Right atrium auricular region (tissue), 2 donors: Measurements from ENCODE around the gene SLC11A2. TPM values are rescaled to one million over a fixed set of nuclear protein-coding genes. Genes with fewer than 3 reads are reported as not detected.

Experiments used
- DNase-seq: peaks from one replicate; pipeline ENCODE4 v3.0.0-alpha.2; 2019; ENCODE audit warnings: low spot score
- H3K27ac ChIP-seq, 2 donors: fragments of 200-600 bp; sonication (generic); 1 replicate in 1 of 2; 2 replicates in 1 of 2; pipeline ENCODE4 v1.5.1; 2016 to 2019
- H3K27me3 ChIP-seq, 2 donors: fragments of 200-600 bp; sonication (generic); one replicate each; pipeline versions ENCODE4 v1.5.1 to v1.6.0; 2017 to 2019
- H3K36me3 ChIP-seq: fragments of 200-600 bp; sonication (generic); one replicate; pipeline ENCODE4 v1.5.1; 2016
- H3K4me1 ChIP-seq, 2 donors: fragments of 200-600 bp; sonication (generic); one replicate each; pipeline versions ENCODE4 v1.5.1 to v1.6.0; 2017 to 2019
- H3K4me3 ChIP-seq, 2 donors: fragments of 200-600 bp; sonication (generic); 1 replicate in 1 of 2; 2 replicates in 1 of 2; pipeline ENCODE4 v1.5.1; 2017 to 2019; ENCODE audit warnings: mild to moderate bottlenecking in 1 of 2, moderate library complexity in 1 of 2
- H3K9me3 ChIP-seq, 2 donors: fragments of 200-600 bp; sonication (generic); one replicate each; pipeline ENCODE4 v1.5.1; 2019
- total RNA-seq, 2 donors: library from RNA; depleted of rRNA; stranded (reverse); fragments of >200 nt; gene quantifications; one replicate each; pipeline ENCODE4 v1.1.0, GENCODE V29; 2016
- TF ChIP-seq, protein P1 (sequence below), 2 donors: fragments of 200-600 bp; sonication (generic); IDR thresholded peaks; one replicate each; pipeline ENCODE4 v1.5.1; 2019; ENCODE audit warnings: antibody characterized with exemption in 2 of 2

SLC11A2 gene
- total RNA-seq, 2 donors from 2014 or later, result 25.5 to 40.9 TPM

DNA sequence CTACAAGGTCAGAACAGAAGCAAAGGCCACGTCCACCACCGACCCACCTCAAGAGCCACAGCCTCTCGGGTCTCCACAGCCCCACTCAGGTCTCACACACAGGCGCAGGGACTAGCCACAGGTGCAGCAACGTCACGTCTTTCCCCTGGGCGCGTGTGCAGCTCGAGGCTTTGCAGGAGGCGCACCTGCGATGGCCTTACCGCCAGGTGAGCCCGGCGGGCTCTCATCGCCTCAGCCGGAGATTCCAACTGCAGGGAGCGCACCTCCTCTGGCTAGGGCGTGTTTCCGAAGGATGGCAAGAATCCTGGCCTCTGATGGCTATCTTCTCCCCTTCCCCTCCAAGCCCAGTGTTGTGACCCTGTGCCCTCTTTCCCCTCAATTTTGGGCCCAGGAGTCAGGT, 73.7 kb downstream of the SLC11A2 start, which contains the start of gene HIGD1C:
Gene HIGD1C (plus strand): TSS at position 35 of the 400 bp plus-strand sequence. CDS start 1,455 bp downstream, outside the sequence.
- Histone ChIP-seq H3K9me3 (no peaks in the 10 kb centered on the region), H3K27ac (no peak within 1 kb of the TSS), H3K36me3 (no peaks in the 10 kb centered on the region), H3K4me1 (no peaks in the 10 kb centered on the region), H3K27me3 (no peaks in the 10 kb centered on the region), H3K4me3 (no peak within 1 kb of the TSS)
- no peak for DNase-seq
- TF ChIP-seq, protein P1, sequence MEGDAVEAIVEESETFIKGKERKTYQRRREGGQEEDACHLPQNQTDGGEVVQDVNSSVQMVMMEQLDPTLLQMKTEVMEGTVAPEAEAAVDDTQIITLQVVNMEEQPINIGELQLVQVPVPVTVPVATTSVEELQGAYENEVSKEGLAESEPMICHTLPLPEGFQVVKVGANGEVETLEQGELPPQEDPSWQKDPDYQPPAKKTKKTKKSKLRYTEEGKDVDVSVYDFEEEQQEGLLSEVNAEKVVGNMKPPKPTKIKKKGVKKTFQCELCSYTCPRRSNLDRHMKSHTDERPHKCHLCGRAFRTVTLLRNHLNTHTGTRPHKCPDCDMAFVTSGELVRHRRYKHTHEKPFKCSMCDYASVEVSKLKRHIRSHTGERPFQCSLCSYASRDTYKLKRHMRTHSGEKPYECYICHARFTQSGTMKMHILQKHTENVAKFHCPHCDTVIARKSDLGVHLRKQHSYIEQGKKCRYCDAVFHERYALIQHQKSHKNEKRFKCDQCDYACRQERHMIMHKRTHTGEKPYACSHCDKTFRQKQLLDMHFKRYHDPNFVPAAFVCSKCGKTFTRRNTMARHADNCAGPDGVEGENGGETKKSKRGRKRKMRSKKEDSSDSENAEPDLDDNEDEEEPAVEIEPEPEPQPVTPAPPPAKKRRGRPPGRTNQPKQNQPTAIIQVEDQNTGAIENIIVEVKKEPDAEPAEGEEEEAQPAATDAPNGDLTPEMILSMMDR (IDR thresholded peaks at IDR 0.05), result no peak

- no peak overlapping the region for H3K27ac ChIP-seq
- no peaks in the 10 kb centered on the region for H3K27me3 ChIP-seq
- no peaks in the 10 kb centered on the region for H3K9me3 ChIP-seq
- H3K36me3 ChIP-seq, result no peaks in the 10 kb centered on the region
- no peak for DNase-seq
- H3K4me1 ChIP-seq, result no peaks in the 10 kb centered on the region
- TF ChIP-seq, protein P1 (IDR thresholded peaks at IDR 0.05), result no peak
- H3K4me3 ChIP-seq, result no peak overlapping the region
Observed at GRCh38 chr12:50951112-50951511, 75.1 kb downstream of the SLC11A2 start.

- H3K4me1 ChIP-seq, result no peaks in the 10 kb centered on the region
- TF ChIP-seq, protein P1 (IDR thresholded peaks at IDR 0.05), result no peak
- DNase-seq, result no peak
- H3K9me3 ChIP-seq, result no peaks in the 10 kb centered on the region
- no peaks in the 10 kb centered on the region for H3K36me3 ChIP-seq
- no peaks in the 10 kb centered on the region for H3K27me3 ChIP-seq
- no peak overlapping the region for H3K27ac ChIP-seq
- no peak overlapping the region for H3K4me3 ChIP-seq
Observed at GRCh38 chr12:50949801-50950302, 76.3 kb downstream of the SLC11A2 start.

DNA sequence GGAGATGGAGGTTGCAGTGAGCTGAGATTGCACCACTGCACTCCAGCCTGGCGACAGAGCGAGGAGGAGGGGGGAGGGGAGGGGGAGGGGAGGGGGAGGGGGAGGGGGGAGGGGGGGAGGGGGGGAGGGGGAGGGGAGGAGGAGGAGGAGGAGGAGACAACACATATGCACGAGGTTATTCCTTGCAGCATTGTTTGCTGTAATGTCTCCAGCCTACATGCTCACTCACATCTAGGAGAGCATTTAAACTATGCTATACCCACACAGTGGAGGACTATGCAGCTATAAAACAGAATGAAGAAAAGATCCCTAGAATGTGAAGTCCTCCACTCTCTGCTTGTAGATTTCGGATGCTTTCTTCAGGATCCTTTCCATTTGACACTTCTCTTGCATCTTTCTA, 77.4 kb downstream of the SLC11A2 start:
- no peak for DNase-seq
- Histone ChIP-seq H3K27me3 (no peaks in the 10 kb centered on the region), H3K9me3 (no peaks in the 10 kb centered on the region), H3K4me3 (no peak overlapping the region), H3K27ac (no peak overlapping the region), H3K4me1 (no peaks in the 10 kb centered on the region), H3K36me3 (no peaks in the 10 kb centered on the region)
- TF ChIP-seq, protein P1 (IDR thresholded peaks at IDR 0.05), result no peak

DNA sequence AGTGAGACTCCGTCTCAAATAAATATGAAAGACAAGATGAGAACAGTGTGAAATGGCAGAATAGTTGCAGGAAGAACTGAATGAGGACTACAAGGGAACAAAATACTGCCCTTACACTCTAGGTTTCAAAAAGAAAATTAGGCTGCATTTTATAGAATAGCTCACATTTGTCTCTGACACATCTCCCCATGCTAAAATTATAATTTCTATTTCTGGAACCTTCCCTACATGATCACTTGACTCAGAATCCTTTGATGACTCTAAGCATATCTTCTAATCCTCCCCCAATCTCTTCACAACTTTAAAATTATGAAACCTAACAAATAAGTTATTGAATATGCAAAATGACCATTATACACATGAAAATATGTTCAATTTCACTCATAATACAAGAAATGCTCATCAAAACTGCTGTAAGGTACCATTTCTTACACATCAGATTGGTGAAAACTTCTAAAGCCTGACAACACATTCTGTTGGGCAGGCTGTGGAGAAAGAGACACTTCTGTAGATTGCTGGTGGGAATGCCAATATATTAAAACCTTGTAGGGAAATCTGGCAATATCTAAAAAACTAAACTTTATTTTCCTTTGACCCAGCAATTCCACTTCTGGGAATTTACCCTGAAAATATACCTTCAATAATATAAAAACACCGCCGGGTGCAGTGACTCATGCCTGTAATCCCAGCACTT, 78.1 kb downstream of the SLC11A2 start:
- Histone ChIP-seq H3K4me1 (no peaks in the 10 kb centered on the region), H3K4me3 (no peak overlapping the region), H3K36me3 (no peaks in the 10 kb centered on the region), H3K27ac (no peak overlapping the region), H3K27me3 (no peaks in the 10 kb centered on the region), H3K9me3 (no peaks in the 10 kb centered on the region)
- no peak for DNase-seq
- TF ChIP-seq, protein P1 (IDR thresholded peaks at IDR 0.05), result no peak
